Muscle layer of colon (tissue), 2 donors: Measurements from ENCODE around the gene MLANA.

Experiments
- H3K27ac ChIP-seq: one replicate; pipeline ENCODE4 v1.7.0; 2013; ENCODE audit warnings: low read depth, mild to moderate bottlenecking, low read length, moderate library complexity
- H3K27me3 ChIP-seq, 2 donors: one replicate each; pipeline ENCODE4 v1.7.0; 2013; ENCODE audit warnings: low read length in 2 of 2, mild to moderate bottlenecking in 2 of 2; ENCODE audit not compliant: insufficient read depth in 2 of 2, control insufficient read depth in 1 of 2
- H3K36me3 ChIP-seq: one replicate; pipeline ENCODE4 v1.7.0; 2013; ENCODE audit warnings: mild to moderate bottlenecking, low read length; ENCODE audit not compliant: insufficient read depth
- H3K4me1 ChIP-seq: one replicate; pipeline ENCODE4 v1.7.0; 2013; ENCODE audit warnings: mild to moderate bottlenecking, low read length; ENCODE audit not compliant: insufficient read depth
- H3K4me3 ChIP-seq, 2 donors: one replicate each; pipeline ENCODE4 v1.7.0; 2013; ENCODE audit warnings: low read length in 2 of 2, low read depth in 1 of 2, mild to moderate bottlenecking in 1 of 2, moderate library complexity in 1 of 2
- H3K9ac ChIP-seq: one replicate; pipeline ENCODE4 v1.7.0; 2013; ENCODE audit warnings: low read length
- H3K9me3 ChIP-seq: one replicate; pipeline ENCODE4 v1.7.0; 2013; ENCODE audit warnings: mild to moderate bottlenecking, low read length
- donor health status: abdominal sarcoma.
- donor health status: Adenocarcinoma of cecum.

Gene MLANA

DNA sequence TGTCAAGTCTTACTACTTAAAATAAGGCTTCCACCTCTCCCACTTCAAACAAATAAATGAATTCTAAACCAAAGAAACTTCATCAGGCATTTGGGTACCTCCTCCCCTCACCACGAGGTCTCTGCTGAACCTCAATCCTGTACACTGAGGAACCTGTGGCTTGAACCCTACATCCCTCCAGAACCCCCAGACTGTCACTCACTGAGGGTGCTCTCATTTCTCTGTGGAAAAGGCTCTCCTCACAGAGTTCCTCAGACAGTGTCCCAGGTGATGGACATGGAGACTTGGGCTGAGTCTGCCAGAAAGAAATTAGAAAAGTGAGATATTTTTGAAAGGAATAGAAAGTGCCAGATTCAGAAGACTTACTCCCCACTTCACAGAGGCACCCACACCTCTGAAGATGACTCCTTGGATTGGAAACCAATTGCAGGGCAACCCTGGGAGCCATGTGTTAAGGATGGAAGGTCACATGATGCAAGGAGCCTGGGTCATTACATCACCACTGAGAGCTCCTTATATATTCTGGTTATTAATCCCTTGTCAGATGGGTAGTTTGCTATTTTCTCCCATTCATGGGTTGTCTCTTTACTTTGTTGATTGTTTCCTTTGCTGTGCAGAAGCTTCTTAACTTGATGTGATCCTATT, 19.8 kb downstream of the MLANA start:
- peaks cover 15% of the 10 kb centered on the region for H3K36me3 ChIP-seq
- no peak overlapping the region for H3K4me3 ChIP-seq
- no peaks in the 10 kb centered on the region for H3K4me1 ChIP-seq
- no peaks in the 10 kb centered on the region for H3K9me3 ChIP-seq
- H3K27ac ChIP-seq, result no peak overlapping the region
- H3K9ac ChIP-seq, result no peak overlapping the region
- H3K27me3 ChIP-seq, result no peaks in the 10 kb centered on the region

DNA sequence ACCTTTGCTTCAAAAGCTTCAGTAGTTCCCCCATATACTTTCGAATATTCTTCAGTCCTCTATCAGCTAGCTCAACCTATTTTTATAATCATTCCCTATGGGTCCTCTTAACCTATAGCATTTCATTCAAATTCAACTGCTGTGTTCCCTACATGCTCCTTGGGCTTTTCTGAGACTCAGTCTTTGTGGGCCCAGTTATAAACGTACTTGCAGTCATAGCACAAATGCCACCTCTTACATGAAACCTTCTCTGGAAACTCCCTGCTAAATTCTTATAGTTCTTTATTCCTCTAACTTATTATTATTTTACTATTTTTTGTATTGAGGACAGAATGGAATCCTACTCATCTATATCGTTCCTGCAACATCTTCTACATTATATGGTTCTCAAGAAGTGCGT, 24.7 kb downstream of the MLANA start:
- no peaks in the 10 kb centered on the region for H3K9me3 ChIP-seq
- no peak overlapping the region for H3K9ac ChIP-seq
- no peaks in the 10 kb centered on the region for H3K4me1 ChIP-seq
- no peak overlapping the region for H3K27ac ChIP-seq
- peaks cover 10% of the 10 kb centered on the region for H3K36me3 ChIP-seq
- H3K4me3 ChIP-seq, result no peak overlapping the region
- H3K27me3 ChIP-seq, result no peaks in the 10 kb centered on the region

DNA sequence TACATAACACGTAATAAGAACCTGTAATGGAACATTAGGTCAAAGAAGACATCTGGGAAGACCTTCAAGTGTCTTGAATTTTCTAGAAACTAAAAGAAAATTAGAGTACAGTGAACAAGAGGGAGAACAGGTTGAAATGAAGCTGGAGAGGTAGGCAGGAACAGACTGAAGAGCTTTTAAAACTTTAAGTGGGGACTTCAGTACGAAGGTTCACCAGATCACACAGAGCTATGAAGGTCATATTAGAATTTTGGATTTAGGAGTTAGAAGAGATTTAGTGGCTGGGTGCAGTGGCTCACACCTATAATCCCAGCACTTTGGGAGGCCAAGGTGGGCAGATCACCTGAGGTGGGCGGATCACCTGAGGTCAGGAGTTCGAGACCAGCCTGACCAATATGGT, 26.6 kb downstream of the MLANA start:
- peaks cover 19% of the 10 kb centered on the region for H3K36me3 ChIP-seq
- H3K27me3 ChIP-seq, result no peaks in the 10 kb centered on the region
- no peak overlapping the region for H3K4me3 ChIP-seq
- H3K4me1 ChIP-seq, result no peaks in the 10 kb centered on the region
- H3K9ac ChIP-seq, result no peak overlapping the region
- H3K27ac ChIP-seq, result no peak overlapping the region
- no peaks in the 10 kb centered on the region for H3K9me3 ChIP-seq

DNA sequence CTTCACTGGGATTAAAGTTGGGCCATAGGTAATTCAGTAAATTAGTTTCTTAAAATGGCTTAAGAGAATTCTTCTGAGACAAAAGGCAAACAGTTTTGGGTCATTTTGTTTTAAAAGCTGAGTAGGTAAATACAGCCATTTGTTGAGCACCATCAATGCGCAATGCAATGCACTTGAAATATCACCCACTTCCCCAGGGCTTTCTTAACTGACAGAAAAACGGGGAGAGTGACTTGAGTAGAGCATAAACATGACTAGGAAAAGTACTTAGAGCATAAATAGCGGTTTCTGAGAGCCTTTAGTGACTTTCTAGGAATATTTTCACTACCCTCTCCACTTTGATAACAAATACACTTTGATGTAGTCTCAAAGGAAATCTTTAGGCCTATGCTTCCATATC, 27.2 kb downstream of the MLANA start:
- peaks cover 25% of the 10 kb centered on the region for H3K36me3 ChIP-seq
- H3K4me3 ChIP-seq, result no peak overlapping the region
- H3K4me1 ChIP-seq, result no peaks in the 10 kb centered on the region
- no peaks in the 10 kb centered on the region for H3K27me3 ChIP-seq
- H3K9me3 ChIP-seq, result no peaks in the 10 kb centered on the region
- no peak overlapping the region for H3K9ac ChIP-seq
- H3K27ac ChIP-seq, result no peak overlapping the region

DNA sequence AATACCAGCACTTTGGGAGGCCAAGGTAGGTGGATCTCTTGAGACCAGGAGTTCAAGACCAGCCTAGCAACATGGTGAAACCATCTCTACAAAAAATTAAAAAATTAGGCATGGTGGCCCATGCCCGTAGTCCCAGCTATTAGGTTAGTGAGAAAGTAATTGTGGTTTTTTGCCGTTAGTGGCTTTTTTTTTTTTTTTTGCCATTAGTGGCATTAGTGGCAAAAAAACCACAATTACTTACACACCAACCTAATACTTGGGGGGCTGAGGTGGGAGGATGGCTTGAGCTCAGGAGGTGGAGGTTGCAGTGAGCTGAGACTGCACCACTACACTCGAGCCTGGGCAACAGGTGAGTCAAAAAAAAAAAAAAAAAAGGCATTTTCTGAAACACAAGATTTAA, 27.8 kb downstream of the MLANA start:
- no peaks in the 10 kb centered on the region for H3K4me1 ChIP-seq
- peaks cover 30% of the 10 kb centered on the region for H3K36me3 ChIP-seq
- H3K9me3 ChIP-seq, result no peaks in the 10 kb centered on the region
- H3K9ac ChIP-seq, result no peak overlapping the region
- no peak overlapping the region for H3K4me3 ChIP-seq
- H3K27ac ChIP-seq, result no peak overlapping the region
- no peaks in the 10 kb centered on the region for H3K27me3 ChIP-seq

DNA sequence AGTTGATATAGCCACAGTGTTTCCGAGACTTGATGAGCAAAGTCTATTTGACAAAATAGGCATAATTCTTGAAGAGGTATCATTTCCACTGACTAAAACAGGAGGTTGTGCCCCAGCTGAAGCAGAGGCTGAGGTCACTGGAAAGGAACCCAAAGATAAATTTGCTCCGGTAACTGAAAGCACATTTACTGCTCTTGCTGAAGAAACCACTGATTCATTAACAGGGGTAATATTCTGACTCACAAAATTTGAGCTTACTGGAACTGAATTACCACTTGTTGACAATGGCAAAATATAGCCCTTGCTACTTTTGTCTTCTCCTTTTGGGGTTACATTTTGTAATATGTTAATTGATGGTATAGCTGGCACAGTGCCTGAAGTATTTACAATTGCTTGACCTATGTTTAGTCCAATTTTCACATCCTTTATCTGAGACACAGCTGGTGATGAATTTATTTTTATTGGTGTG, 30.2 kb downstream of the MLANA start:
- no peak overlapping the region for H3K4me3 ChIP-seq
- H3K27me3 ChIP-seq, result no peaks in the 10 kb centered on the region
- peaks cover 30% of the 10 kb centered on the region for H3K36me3 ChIP-seq
- H3K9ac ChIP-seq, result no peak overlapping the region
- H3K9me3 ChIP-seq, result no peaks in the 10 kb centered on the region
- no peak overlapping the region for H3K27ac ChIP-seq
- H3K4me1 ChIP-seq, result no peaks in the 10 kb centered on the region

DNA sequence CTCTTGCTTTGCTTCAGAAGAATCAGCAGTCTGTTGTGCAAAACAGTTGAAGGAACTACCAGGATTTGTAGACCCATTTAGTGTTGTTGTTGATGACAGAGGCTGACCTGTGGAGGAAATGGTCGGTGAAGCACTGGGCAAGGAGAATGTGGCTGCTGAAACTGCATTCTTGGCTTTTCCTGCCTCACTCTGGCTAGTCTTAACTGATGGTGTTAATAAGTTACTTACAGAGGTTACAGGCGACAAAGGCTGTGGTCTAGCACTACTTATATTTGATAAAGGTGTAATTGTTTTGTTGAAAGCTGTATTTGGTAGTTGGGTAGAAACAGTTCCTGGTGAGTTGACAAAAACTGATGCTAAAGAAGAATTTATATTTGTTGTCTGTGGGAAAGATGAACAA, 31.5 kb downstream of the MLANA start:
- peaks cover 30% of the 10 kb centered on the region for H3K36me3 ChIP-seq

DNA sequence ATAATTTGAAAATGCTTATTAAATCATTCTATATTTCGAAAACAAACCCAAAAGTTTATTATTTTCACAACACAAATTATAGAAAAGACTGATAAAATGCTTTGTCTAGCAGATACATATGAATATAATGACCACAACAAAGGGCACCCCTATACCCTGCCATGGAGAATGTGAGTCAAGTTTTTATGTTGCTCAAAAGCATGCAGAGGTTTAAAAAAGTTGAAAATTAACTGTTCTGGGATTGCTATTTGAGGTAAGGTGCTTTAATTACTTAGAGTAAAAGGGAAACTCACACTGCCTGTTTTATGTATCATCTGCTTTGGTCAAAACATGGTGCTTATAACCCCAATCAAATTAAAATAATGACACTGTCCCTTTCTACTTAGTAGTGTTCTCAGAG, 41.0 kb downstream of the MLANA start:
- Histone ChIP-seq H3K9ac (no peak overlapping the region), H3K4me1 (no peaks in the 10 kb centered on the region), H3K27ac (no peak overlapping the region), H3K36me3 (peaks cover 7% of the 10 kb centered on the region), H3K4me3 (no peak overlapping the region), H3K9me3 (no peaks in the 10 kb centered on the region), H3K27me3 (no peaks in the 10 kb centered on the region)

More for the DNA sequence above, 31.5 kb downstream of the MLANA start:
- H3K4me1 ChIP-seq, result no peaks in the 10 kb centered on the region
- H3K9me3 ChIP-seq, result no peaks in the 10 kb centered on the region
- H3K27ac ChIP-seq, result no peak overlapping the region
- H3K4me3 ChIP-seq, result no peak overlapping the region
- no peak overlapping the region for H3K9ac ChIP-seq
- H3K27me3 ChIP-seq, result no peaks in the 10 kb centered on the region

DNA sequence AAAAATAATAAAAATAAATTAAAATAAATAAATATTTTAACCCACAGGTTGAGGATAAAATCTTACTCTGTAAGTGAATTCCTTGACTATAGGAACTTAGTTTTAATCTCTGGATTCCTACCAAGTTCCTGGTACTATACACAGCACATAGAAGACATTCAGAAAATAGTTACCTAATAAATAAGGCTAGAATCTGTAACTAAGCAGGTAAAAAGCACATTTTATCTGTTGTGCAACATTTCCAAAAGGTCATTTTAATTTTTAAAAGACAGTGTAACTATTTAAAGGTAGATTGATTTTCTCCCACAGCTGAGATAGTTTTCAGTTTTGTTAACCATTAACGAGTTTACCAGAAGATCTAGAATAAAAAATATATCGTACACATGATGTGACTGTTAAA, 47.8 kb downstream of the MLANA start:
- H3K27me3 ChIP-seq, result no peaks in the 10 kb centered on the region
- no peak overlapping the region for H3K27ac ChIP-seq
- H3K4me3 ChIP-seq, result no peak overlapping the region
- no peaks in the 10 kb centered on the region for H3K9me3 ChIP-seq
- H3K36me3 ChIP-seq, result peaks cover 2% of the 10 kb centered on the region
- H3K9ac ChIP-seq, result no peak overlapping the region
- no peaks in the 10 kb centered on the region for H3K4me1 ChIP-seq

DNA sequence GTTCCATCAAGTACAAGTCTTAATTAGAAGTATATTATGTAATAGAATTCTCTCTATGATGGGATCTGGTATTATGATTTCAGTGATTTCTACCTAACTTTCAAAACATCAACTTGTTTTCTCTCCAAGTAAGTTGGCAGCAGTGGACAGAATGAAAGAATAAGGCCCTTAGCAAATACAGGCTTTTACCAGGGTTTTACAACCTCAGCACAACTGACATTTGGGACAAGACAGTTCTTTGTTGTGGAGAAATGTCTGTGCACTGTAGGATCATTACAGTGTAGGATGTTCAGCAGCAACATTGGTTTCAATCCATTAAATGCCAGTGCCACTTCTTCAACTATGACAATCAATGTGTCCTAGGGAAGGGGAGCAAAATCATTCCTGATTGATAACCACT, 48.8 kb downstream of the MLANA start:
- Histone ChIP-seq H3K4me1 (no peaks in the 10 kb centered on the region), H3K27me3 (no peaks in the 10 kb centered on the region), H3K4me3 (no peak overlapping the region), H3K36me3 (no peaks in the 10 kb centered on the region), H3K27ac (no peak overlapping the region), H3K9ac (no peak overlapping the region), H3K9me3 (no peaks in the 10 kb centered on the region)

DNA sequence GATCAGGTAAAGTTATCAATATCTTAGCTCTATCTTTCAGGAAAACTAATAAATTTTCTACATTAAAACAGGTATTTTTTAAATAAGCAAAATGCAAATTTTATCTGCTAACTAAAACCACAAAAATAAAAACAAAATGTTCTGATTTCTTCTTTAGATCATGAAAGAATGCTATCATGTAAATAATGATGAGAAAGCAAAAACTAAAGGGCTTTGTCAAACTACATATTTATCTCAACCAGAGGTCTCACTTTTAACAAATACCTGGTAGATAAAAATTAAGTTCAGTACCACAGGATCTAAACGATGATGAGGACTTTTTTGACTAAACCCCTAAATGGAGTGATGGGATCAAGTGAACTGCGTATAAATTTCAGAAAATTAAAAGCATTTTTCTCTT, 50.5 kb downstream of the MLANA start:
- Histone ChIP-seq H3K4me1 (no peaks in the 10 kb centered on the region), H3K9ac (no peak overlapping the region), H3K27me3 (no peaks in the 10 kb centered on the region), H3K4me3 (no peak overlapping the region), H3K9me3 (no peaks in the 10 kb centered on the region), H3K36me3 (no peaks in the 10 kb centered on the region), H3K27ac (no peak overlapping the region)

DNA sequence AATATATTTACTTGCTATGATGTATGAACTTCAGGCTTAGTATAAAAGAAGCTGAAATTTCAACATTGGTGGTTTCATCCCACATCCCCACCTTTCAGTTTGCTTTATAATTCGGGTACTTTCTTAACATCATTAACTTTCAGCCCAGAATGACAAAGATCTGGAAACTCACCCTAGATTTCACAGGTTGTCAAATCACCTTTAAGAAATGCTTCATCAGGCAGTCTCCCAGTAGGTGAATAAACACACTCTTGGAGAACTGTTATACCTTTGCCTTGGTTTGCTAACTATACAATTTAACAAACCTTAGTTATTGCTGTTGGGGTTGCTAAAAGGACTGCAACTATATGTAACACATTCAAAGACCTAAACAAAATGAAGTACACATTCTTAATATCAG, 54.4 kb downstream of the MLANA start:
- no peaks in the 10 kb centered on the region for H3K27me3 ChIP-seq
- peaks cover 4% of the 10 kb centered on the region for H3K4me1 ChIP-seq
- H3K27ac ChIP-seq, result no peak overlapping the region
- H3K4me3 ChIP-seq, result no peak overlapping the region
- no peak overlapping the region for H3K9ac ChIP-seq
- H3K36me3 ChIP-seq, result no peaks in the 10 kb centered on the region
- no peaks in the 10 kb centered on the region for H3K9me3 ChIP-seq
